PC-3 (cell line): ENCODE results near the gene NFIC. TPM values are rescaled to one million over a fixed set of nuclear protein-coding genes. Genes with fewer than 3 reads are reported as not detected.

Source experiments
- ATAC-seq: fragments of 200-7000 bp; cut with Tn5 transposase; 2 replicates; pipeline ENCODE4 v1.9.1; 2020; ENCODE audit warnings: mild to moderate bottlenecking, moderate library complexity
- BruUV-seq: library from RNA; stranded (reverse); fragments of 400-500 nt; replicated peaks from 2 replicates; lab custom pipeline; 2021; lab: Mats Ljungman, UMichigan
- CTCF ChIA-PET: fragments of 300-600 bp; sonication (Branson Sonifier 250); formaldehyde crosslinking; loops from one replicate; lab custom pipeline; 2022; ENCODE audit warnings: antibody characterized with exemption; lab: Charles Lee
- POLR2A ChIA-PET: fragments of 300-600 bp; sonication (Branson Sonifier 250); formaldehyde crosslinking; loops from one replicate; lab custom pipeline; 2022; ENCODE audit warnings: antibody characterized with exemption; ENCODE audit not compliant: unreplicated experiment; lab: Charles Lee
- DNase-seq: peaks from one replicate; pipeline ENCODE4 v3.0.0-alpha.2; 2015
- H2AFZ ChIP-seq: fragments of 300-600 bp; sonication (generic); 2 replicates; pipeline ENCODE4 v1.6.0; 2016; ENCODE audit warnings: antibody characterized with exemption, low read length
- H3F3A ChIP-seq: fragments of 300-600 bp; sonication (generic); one replicate; pipeline ENCODE4 v1.6.0; 2017; ENCODE audit warnings: antibody characterized with exemption, low read length, control low read depth, mild to moderate bottlenecking; ENCODE audit not compliant: unreplicated experiment
- H3K27ac ChIP-seq: fragments of 300-600 bp; sonication (generic); 2 replicates; pipeline ENCODE4 v1.5.1; 2016; ENCODE audit warnings: mild to moderate bottlenecking, low read length
- H3K27me3 ChIP-seq: fragments of 300-600 bp; sonication (generic); 2 replicates; pipeline ENCODE4 v1.6.1; 2016; ENCODE audit warnings: low read length, mixed read lengths
- H3K36me3 ChIP-seq: fragments of 300-600 bp; sonication (generic); 2 replicates; pipeline ENCODE4 v1.6.1; 2016; ENCODE audit warnings: low read depth, mixed run types, low read length, mixed read lengths
- H3K4me1 ChIP-seq: fragments of 300-600 bp; sonication (generic); 2 replicates; pipeline ENCODE4 v1.5.1; 2016; ENCODE audit warnings: low read length; ENCODE audit not compliant: insufficient read depth
- H3K4me2 ChIP-seq: fragments of 300-600 bp; sonication (generic); 2 replicates; pipeline ENCODE4 v1.6.0; 2016; ENCODE audit warnings: low read length
- H3K4me3 ChIP-seq: fragments of 300-600 bp; sonication (generic); 2 replicates; pipeline ENCODE4 v1.5.1; 2016; ENCODE audit warnings: mild to moderate bottlenecking, low read length, mixed read lengths
- H3K79me2 ChIP-seq: fragments of 300-600 bp; sonication (generic); 2 replicates; pipeline ENCODE4 v1.6.1; 2017; ENCODE audit warnings: low read length, mixed read lengths
- H3K9ac ChIP-seq: fragments of 300-600 bp; sonication (generic); 2 replicates; pipeline ENCODE4 v1.6.0; 2016; ENCODE audit warnings: mild to moderate bottlenecking, low read length
- H3K9me2 ChIP-seq: fragments of 300-600 bp; sonication (generic); replicated peaks from 2 replicates; pipeline ENCODE4 v1.6.1; 2016; ENCODE audit warnings: mixed run types, low read length, mixed read lengths
- H3K9me3 ChIP-seq: fragments of 300-600 bp; sonication (generic); 2 replicates; pipeline ENCODE4 v1.6.1; 2016; ENCODE audit warnings: low read length, mixed read lengths
- H4K20me1 ChIP-seq: fragments of 300-600 bp; sonication (generic); 2 replicates; pipeline ENCODE4 v1.6.1; 2016; ENCODE audit warnings: low read length, mixed read lengths
- EZH2 ChIP-seq: fragments of 300-600 bp; sonication (generic); IDR thresholded peaks from one replicate; pipeline ENCODE4 v1.6.1; 2017; ENCODE audit warnings: antibody characterized with exemption, mild to moderate bottlenecking, low read length; ENCODE audit not compliant: unreplicated experiment
- EZH2phosphoT487 ChIP-seq: fragments of 300-600 bp; sonication (generic); IDR thresholded peaks from 2 replicates; pipeline ENCODE4 v1.6.1; 2018; ENCODE audit warnings: mild to moderate bottlenecking, antibody characterized with exemption, low read length, borderline replicate concordance
- intact Hi-C: fragments of 100-400 bp; cut with micrococcal nuclease; formaldehyde crosslinking; loops from 2 replicates; pipeline ENCODE4 v1.9.0; 2023
- total RNA-seq: library from RNA; depleted of rRNA; stranded (reverse); fragments of >200 nt; gene quantifications from 2 replicates; pipeline ENCODE4 v1.2.3, GENCODE V29; 2014
- TF ChIP-seq, protein P1 (sequence below): fragments of 300-600 bp; sonication (generic); conservative IDR thresholded peaks from 2 replicates; pipeline ENCODE4 v1.5.1; 2017; ENCODE audit warnings: antibody characterized with exemption, low read depth, mild to moderate bottlenecking, low read length

The NFIC gene
- total RNA-seq, 1 experiment from 2014 or later = 31.7 TPM

DNA sequence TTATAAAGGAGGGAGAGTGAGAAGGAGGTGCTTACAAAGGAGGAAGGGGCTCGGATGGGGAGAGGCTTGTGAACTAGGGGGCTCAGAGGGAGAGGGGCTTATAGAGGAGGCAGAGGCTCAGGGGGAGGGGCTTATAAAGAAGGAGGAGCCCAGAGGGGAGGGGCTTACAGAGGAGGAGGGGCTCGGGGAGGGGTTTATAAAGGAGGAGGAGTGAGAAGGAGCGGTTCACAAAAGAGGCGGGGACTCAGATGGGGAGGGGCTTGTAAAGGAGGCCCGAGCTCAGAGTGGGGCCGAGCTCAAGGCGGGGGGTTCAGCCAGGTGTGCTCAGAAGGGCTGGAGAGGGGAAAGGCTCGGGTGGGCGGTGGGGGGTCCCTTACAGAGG lies 113.4 kb downstream of the NFIC start:
- Histone ChIP-seq H3K4me2 (no peak overlapping the region), H3K9ac (no peak overlapping the region), H3K4me1 (no peaks in the 10 kb centered on the region), H3K36me3 (no peaks in the 10 kb centered on the region), H3K27ac (no peak overlapping the region), H2AFZ (no peak overlapping the region), H3K9me3 (no peaks in the 10 kb centered on the region), H4K20me1 (no peaks in the 10 kb centered on the region), H3K27me3 (no peaks in the 10 kb centered on the region), H3K79me2 (no peaks in the 10 kb centered on the region), H3K4me3 (no peak overlapping the region), H3F3A (no peaks in the 10 kb centered on the region), H3K9me2 (no peaks in the 10 kb centered on the region)
- DNase-seq = no peak
- BruUV-seq = no TSS peak
- TF ChIP-seq EZH2phosphoT487 (no peak), EZH2 (no peak)
- TF ChIP-seq, protein P1, sequence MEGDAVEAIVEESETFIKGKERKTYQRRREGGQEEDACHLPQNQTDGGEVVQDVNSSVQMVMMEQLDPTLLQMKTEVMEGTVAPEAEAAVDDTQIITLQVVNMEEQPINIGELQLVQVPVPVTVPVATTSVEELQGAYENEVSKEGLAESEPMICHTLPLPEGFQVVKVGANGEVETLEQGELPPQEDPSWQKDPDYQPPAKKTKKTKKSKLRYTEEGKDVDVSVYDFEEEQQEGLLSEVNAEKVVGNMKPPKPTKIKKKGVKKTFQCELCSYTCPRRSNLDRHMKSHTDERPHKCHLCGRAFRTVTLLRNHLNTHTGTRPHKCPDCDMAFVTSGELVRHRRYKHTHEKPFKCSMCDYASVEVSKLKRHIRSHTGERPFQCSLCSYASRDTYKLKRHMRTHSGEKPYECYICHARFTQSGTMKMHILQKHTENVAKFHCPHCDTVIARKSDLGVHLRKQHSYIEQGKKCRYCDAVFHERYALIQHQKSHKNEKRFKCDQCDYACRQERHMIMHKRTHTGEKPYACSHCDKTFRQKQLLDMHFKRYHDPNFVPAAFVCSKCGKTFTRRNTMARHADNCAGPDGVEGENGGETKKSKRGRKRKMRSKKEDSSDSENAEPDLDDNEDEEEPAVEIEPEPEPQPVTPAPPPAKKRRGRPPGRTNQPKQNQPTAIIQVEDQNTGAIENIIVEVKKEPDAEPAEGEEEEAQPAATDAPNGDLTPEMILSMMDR = no peak
- no peak for ATAC-seq
- POLR2A ChIA-PET = no interaction called here
- intact Hi-C loops = no loop called here
- CTCF ChIA-PET = no interaction called here

DNA sequence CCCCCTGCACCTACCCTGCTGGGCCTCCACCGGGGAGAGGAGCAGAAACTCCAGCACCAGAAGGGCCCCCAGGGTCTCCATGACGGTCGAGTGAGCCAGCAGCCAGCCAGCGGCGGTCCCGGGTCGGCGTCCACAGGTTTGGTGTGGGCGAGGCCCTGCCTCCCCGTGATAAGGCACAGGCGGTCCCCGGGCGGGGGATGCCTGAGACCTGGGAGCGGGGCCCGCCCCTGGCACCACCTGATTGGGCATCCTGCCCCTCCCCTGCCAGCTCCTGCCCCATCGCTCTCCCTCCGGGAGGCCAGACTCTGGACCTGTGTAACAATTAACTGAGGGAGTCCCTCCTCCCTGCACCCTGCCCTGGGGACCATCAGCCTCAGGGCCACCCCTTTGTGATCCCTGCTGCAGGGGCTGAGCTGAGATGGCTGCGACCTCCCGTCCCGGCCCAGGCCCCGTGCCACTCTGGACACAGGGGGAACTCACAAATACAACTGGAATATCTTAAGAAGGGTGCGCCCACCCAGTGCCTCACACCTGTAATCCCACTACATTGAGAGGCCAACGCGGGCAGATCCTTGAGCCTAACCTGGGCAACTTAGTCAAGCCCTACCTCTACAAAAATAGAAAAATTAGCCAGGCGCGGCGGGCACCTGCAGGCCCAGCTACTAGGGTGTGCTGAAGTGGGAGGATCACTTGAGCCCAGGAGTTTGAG lies 114.2 kb downstream of the NFIC start, which contains the start of gene SMIM24:
Gene SMIM24, minus strand, starts transcription at position 143 of the 709 bp plus-strand sequence. Its CDS starts 62 bp downstream, at position 81.
- Histone ChIP-seq H3K4me1 (no peaks in the 10 kb centered on the region), H3K79me2 (no peaks in the 10 kb centered on the region), H3K9me3 (no peaks in the 10 kb centered on the region), H3K27me3 (no peaks in the 10 kb centered on the region), H3K27ac (no peak within 1 kb of the TSS), H3K9me2 (no peaks in the 10 kb centered on the region), H3K4me3 (no peak within 1 kb of the TSS), H3F3A (no peaks in the 10 kb centered on the region), H2AFZ (no peak within 1 kb of the TSS), H3K4me2 (no peak within 1 kb of the TSS), H3K9ac (no peak within 1 kb of the TSS), H4K20me1 (no peaks in the 10 kb centered on the region), H3K36me3 (no peaks in the 10 kb centered on the region)
- DNase-seq = no peak
- no TSS peak for BruUV-seq
- intact Hi-C loops = no loop called here
- ChIA-PET CTCF (no interaction called here), POLR2A (no interaction called here)
- ATAC-seq = no peak
- TF ChIP-seq EZH2 (no peak), EZH2phosphoT487 (no peak)
- TF ChIP-seq, protein P1 = no peak
